Caco-2 (cell line): ENCODE data around the gene IFIT2. TPM values are rescaled to one million over a fixed set of nuclear protein-coding genes. Genes with fewer than 3 reads are reported as not detected.

ENCODE experiments used
- BruUV-seq: library from RNA; stranded (reverse); fragments of 400-500 nt; replicated peaks from 2 replicates; lab custom pipeline; 2021; lab: Mats Ljungman, UMichigan
- CTCF ChIA-PET: fragments of 300-600 bp; sonication (Branson Sonifier 250); formaldehyde crosslinking; loops from one replicate; lab custom pipeline; 2022; ENCODE audit warnings: antibody characterized with exemption; lab: Charles Lee
- POLR2A ChIA-PET: fragments of 300-600 bp; sonication (Branson Sonifier 250); formaldehyde crosslinking; loops from one replicate; lab custom pipeline; 2022; ENCODE audit warnings: antibody characterized with exemption; lab: Charles Lee
- DNase-seq, 2 experiments: peaks; one replicate each; pipeline versions ENCODE4 v3.0.0 to v3.0.0-alpha.2; 2020 to 2022
- H3K27me3 ChIP-seq: replicated peaks from 2 replicates; pipeline ENCODE4 v1.6.0; 2011; ENCODE audit warnings: low read length; ENCODE audit not compliant: control insufficient read depth, insufficient read depth
- H3K36me3 ChIP-seq: 2 replicates; pipeline ENCODE4 v1.5.1; 2011; ENCODE audit warnings: low read length; ENCODE audit not compliant: control insufficient read depth, insufficient read depth
- H3K4me1 ChIP-seq: fragments of 250-450 bp; sonication (Bioruptor Pico); 2 replicates; pipeline ENCODE4 v1.5.1; 2020; ENCODE audit warnings: mild to moderate bottlenecking
- H3K4me3 ChIP-seq: 2 replicates; pipeline ENCODE4 v1.5.1; 2011; ENCODE audit warnings: low read depth, mild to moderate bottlenecking, control low read depth, low read length
- H3K9me3 ChIP-seq: fragments of 250-450 bp; sonication (Bioruptor Pico); 2 replicates; pipeline ENCODE4 v1.5.1; 2020; ENCODE audit warnings: mild to moderate bottlenecking, moderate library complexity
- H3K27ac Mint-ChIP-seq: one replicate; pipeline ENCODE4 v1.8.0; 2022; ENCODE audit warnings: mixed read lengths; ENCODE audit not compliant: unreplicated experiment
- H3K27me3 Mint-ChIP-seq: one replicate; pipeline ENCODE4 v1.8.0; 2022; ENCODE audit warnings: mixed read lengths; ENCODE audit not compliant: insufficient read depth, unreplicated experiment
- H3K36me3 Mint-ChIP-seq: one replicate; pipeline ENCODE4 v1.8.0; 2022; ENCODE audit warnings: mild to moderate bottlenecking, mixed read lengths; ENCODE audit not compliant: insufficient read depth, unreplicated experiment
- H3K4me1 Mint-ChIP-seq: one replicate; pipeline ENCODE4 v1.8.0; 2022; ENCODE audit warnings: low read depth, mixed read lengths; ENCODE audit not compliant: unreplicated experiment
- H3K4me3 Mint-ChIP-seq: one replicate; pipeline ENCODE4 v1.8.0; 2022; ENCODE audit warnings: mild to moderate bottlenecking, moderate library complexity, mixed read lengths; ENCODE audit not compliant: unreplicated experiment
- H3K9me3 Mint-ChIP-seq: one replicate; pipeline ENCODE4 v1.8.0; 2022; ENCODE audit warnings: mixed read lengths; ENCODE audit not compliant: unreplicated experiment
- CTCF ChIP-seq, 2 experiments: fragments of 200-600 bp in 1 of 2; IDR thresholded peaks; 1 replicate in 1 of 2; 2 replicates in 1 of 2; pipeline versions ENCODE4 v1.5.1 to v1.8.0; 2011 to 2022; ENCODE audit warnings: antibody characterized with exemption in 1 of 2, control low read depth in 1 of 2, inconsistent platforms in 1 of 2, low read depth in 1 of 2, low read length in 1 of 2, mild to moderate bottlenecking in 1 of 2, moderate library complexity in 1 of 2; ENCODE audit not compliant: insufficient read depth in 1 of 2, severe bottlenecking in 1 of 2, unreplicated experiment in 1 of 2
- intact Hi-C: fragments of 100-400 bp; cut with micrococcal nuclease; formaldehyde crosslinking; loops from one replicate; pipeline ENCODE4 v1.10.0; 2022; ENCODE audit not compliant: unreplicated experiment
- total RNA-seq: library from RNA; stranded (reverse); gene quantifications from 2 replicates; pipeline ENCODE4 v1.2.3, GENCODE V29; 2022

IFIT2 gene
- total RNA-seq, 1 experiment from 2014 or later: 0.43 TPM

- CTCF ChIA-PET: no interaction called here
- no peak overlapping the region for H3K4me3 ChIP-seq
- no peak for TF ChIP-seq CTCF (IDR thresholded peaks at IDR 0.05; ENCODE audit: insufficient read depth in 1 of 2, low read depth in 1 of 2, low read length in 1 of 2, severe bottlenecking in 1 of 2, unreplicated experiment in 1 of 2)
- Mint-ChIP-seq H3K27ac (no peak overlapping the region), H3K9me3 (no peaks in the 10 kb centered on the region), H3K27me3 (no peaks in the 10 kb centered on the region), H3K36me3 (no peaks in the 10 kb centered on the region), H3K4me1 (peaks cover 11% of the 10 kb centered on the region), H3K4me3 (no peak overlapping the region)
- no peaks in the 10 kb centered on the region for H3K9me3 ChIP-seq
- BruUV-seq: no TSS peak
- no peaks in the 10 kb centered on the region for H3K27me3 ChIP-seq
- POLR2A ChIA-PET: no interaction called here
- no peaks in the 10 kb centered on the region for H3K36me3 ChIP-seq
- DNase-seq: no peak
- intact Hi-C loops: no loop called here
- peaks cover 24% of the 10 kb centered on the region for H3K4me1 ChIP-seq
These were observed 33.4 kb downstream of the IFIT2 start for GRCh38 chr10:89335226-89335625.

GRCh38 chr10:89336241-89336640 lies 34.4 kb downstream of the IFIT2 start:
- Mint-ChIP-seq H3K4me1 (peaks cover 11% of the 10 kb centered on the region), H3K9me3 (no peaks in the 10 kb centered on the region), H3K36me3 (no peaks in the 10 kb centered on the region), H3K27ac (no peak overlapping the region), H3K27me3 (no peaks in the 10 kb centered on the region), H3K4me3 (no peak overlapping the region)
- ChIA-PET POLR2A (no interaction called here), CTCF (no interaction called here)
- H3K4me3 ChIP-seq: no peak overlapping the region
- peaks cover 24% of the 10 kb centered on the region for H3K4me1 ChIP-seq
- H3K36me3 ChIP-seq: no peaks in the 10 kb centered on the region
- no peaks in the 10 kb centered on the region for H3K9me3 ChIP-seq
- H3K27me3 ChIP-seq: no peaks in the 10 kb centered on the region
- intact Hi-C loops: no loop called here
- no peak for DNase-seq
- no TSS peak for BruUV-seq
- TF ChIP-seq CTCF (IDR thresholded peaks at IDR 0.05; ENCODE audit: insufficient read depth in 1 of 2, low read depth in 1 of 2, low read length in 1 of 2, severe bottlenecking in 1 of 2, unreplicated experiment in 1 of 2): no peak

- Mint-ChIP-seq H3K4me3 (no peak overlapping the region), H3K27ac (no peak overlapping the region), H3K9me3 (no peaks in the 10 kb centered on the region), H3K27me3 (no peaks in the 10 kb centered on the region), H3K36me3 (no peaks in the 10 kb centered on the region), H3K4me1 (peaks cover 6% of the 10 kb centered on the region)
- Histone ChIP-seq H3K36me3 (no peaks in the 10 kb centered on the region), H3K9me3 (no peaks in the 10 kb centered on the region), H3K4me3 (no peak overlapping the region), H3K4me1 (peaks cover 16% of the 10 kb centered on the region), H3K27me3 (no peaks in the 10 kb centered on the region)
- ChIA-PET POLR2A (no interaction called here), CTCF (no interaction called here)
- intact Hi-C loops: no loop called here
- BruUV-seq: no TSS peak
- DNase-seq: no peak
- TF ChIP-seq CTCF (IDR thresholded peaks at IDR 0.05; ENCODE audit: insufficient read depth in 1 of 2, low read depth in 1 of 2, low read length in 1 of 2, severe bottlenecking in 1 of 2, unreplicated experiment in 1 of 2): no peak
These were observed 35.6 kb downstream of the IFIT2 start for GRCh38 chr10:89337484-89337883.
